ENCODE data around the gene TFAP2C. TPM values are rescaled to one million over a fixed set of nuclear protein-coding genes. Genes with fewer than 3 reads are reported as not detected.

TFAP2C gene
- polyA plus RNA-seq, 1 experiment: 0.07 TPM

- peaks cover 12% of the 10 kb centered on the region; the same call in 1 of the 2 replicates for H3K9me3 ChIP-seq (ENCODE audit: control insufficient read depth, insufficient read depth, low read length)
- H3K27ac ChIP-seq (ENCODE audit: low read depth, low read length): no peak overlapping the region
- no peak for DNase-seq (ENCODE audit: low read depth, low spot score)
- no peak for TF ChIP-seq CTCF (IDR thresholded peaks at IDR 0.05; ENCODE audit: low read depth, low read length)
- no peak overlapping the region for H3K4me3 ChIP-seq (ENCODE audit: low read depth, low read length)
- ChIA-PET POLR2A (no interaction called here), CTCF (interaction anchor here (1.2 kb wide), 1 partner anchor 78 kb away, joined by 3 read pairs; no protein-coding TSS in a partner anchor)
- peaks cover 80% of the 10 kb centered on the region for H3K27me3 ChIP-seq (ENCODE audit: control insufficient read depth, insufficient read depth, low read length)
These were observed 862 bp upstream of the TFAP2C start for GRCh38 chr20:56628015-56628872.

GRCh38 chr20:56629464-56630085 is 469 bp downstream of the TFAP2C start:
- Histone ChIP-seq H3K4me3 (ENCODE audit: low read depth, low read length) (no peak overlapping the region), H3K27me3 (ENCODE audit: control insufficient read depth, insufficient read depth, low read length) (peaks cover 91% of the 10 kb centered on the region), H3K27ac (ENCODE audit: low read depth, low read length) (no peak overlapping the region), H3K9me3 (ENCODE audit: control insufficient read depth, insufficient read depth, low read length) (peaks cover 12% of the 10 kb centered on the region; the same call in 1 of the 2 replicates)
- DNase-seq (ENCODE audit: low read depth, low spot score): no peak
- CTCF ChIA-PET: interaction anchor here (1.2 kb wide), 1 partner anchor 79 kb away, joined by 3 read pairs; no protein-coding TSS in a partner anchor
- POLR2A ChIA-PET: no interaction called here
- no peak for TF ChIP-seq CTCF (IDR thresholded peaks at IDR 0.05; ENCODE audit: low read depth, low read length)

GRCh38 chr20:56630086-56630493 is 984 bp downstream of the TFAP2C start:
- CTCF ChIA-PET: no interaction called here
- DNase-seq (ENCODE audit: low read depth, low spot score): no peak
- TF ChIP-seq CTCF (IDR thresholded peaks at IDR 0.05; ENCODE audit: low read depth, low read length): no peak
- Histone ChIP-seq H3K27ac (ENCODE audit: low read depth, low read length) (no peak overlapping the region), H3K4me3 (ENCODE audit: low read depth, low read length) (no peak overlapping the region), H3K9me3 (ENCODE audit: control insufficient read depth, insufficient read depth, low read length) (peaks cover 12% of the 10 kb centered on the region; the same call in 1 of the 2 replicates), H3K27me3 (ENCODE audit: control insufficient read depth, insufficient read depth, low read length) (peaks cover 88% of the 10 kb centered on the region)
- POLR2A ChIA-PET: no interaction called here

GRCh38 chr20:56630506-56631317 is 1.6 kb downstream of the TFAP2C start:
- H3K27ac ChIP-seq (ENCODE audit: low read depth, low read length): no peak overlapping the region
- POLR2A ChIA-PET: no interaction called here
- peaks cover 85% of the 10 kb centered on the region for H3K27me3 ChIP-seq (ENCODE audit: control insufficient read depth, insufficient read depth, low read length)
- CTCF ChIA-PET: no interaction called here
- H3K4me3 ChIP-seq (ENCODE audit: low read depth, low read length): no peak overlapping the region
- TF ChIP-seq CTCF (IDR thresholded peaks at IDR 0.05; ENCODE audit: low read depth, low read length): no peak
- H3K9me3 ChIP-seq (ENCODE audit: control insufficient read depth, insufficient read depth, low read length): peaks cover 6% of the 10 kb centered on the region; the same call in 1 of the 2 replicates
- no peak for DNase-seq (ENCODE audit: low read depth, low spot score)

Data from AG04450 (cell line).